ENCODE data around the gene LYRM9. TPM values are rescaled to one million over a fixed set of nuclear protein-coding genes. Genes with fewer than 3 reads are reported as not detected.
"Not testable (repeated sequence)": the region's sequence is repeated elsewhere in the genome, so short reads cannot be mapped to it uniquely, and the experiment has no call there.

The LYRM9 gene
- total RNA-seq, 1 donor from 2014 or later = 8.3 TPM

- DNase-seq = no peak
- H3K4me3 ChIP-seq = peak overlapping the region; percentile 77
- no peaks in the 10 kb centered on the region for H3K9me3 ChIP-seq (replicated peaks)
- H3K27ac ChIP-seq (replicated peaks) = peak overlapping the region; percentile 91
- intact Hi-C loops (cut with micrococcal nuclease) = loop anchor here (5.0 kb wide), 1 partner anchor 90 kb away; the partner anchor contains the start of gene NOS2
- H3K27me3 ChIP-seq (ENCODE audit: low read depth) = no peaks in the 10 kb centered on the region
- no peak for TF ChIP-seq CTCF (IDR thresholded peaks at IDR 0.05; ENCODE audit: borderline replicate concordance)
- H3K4me1 ChIP-seq = peaks cover 32% of the 10 kb centered on the region
- no peaks in the 10 kb centered on the region for H3K36me3 ChIP-seq
These were observed 661 bp downstream of the LYRM9 start for GRCh38 chr17:27892542-27892865.

- H3K4me1 ChIP-seq = peaks cover 32% of the 10 kb centered on the region
- intact Hi-C loops (cut with micrococcal nuclease) = loop anchor here (5.0 kb wide), 1 partner anchor 90 kb away; the partner anchor contains the start of gene NOS2
- TF ChIP-seq CTCF (IDR thresholded peaks at IDR 0.05; ENCODE audit: borderline replicate concordance) = no peak
- DNase-seq = no peak
- H3K4me3 ChIP-seq = no peak overlapping the region
- H3K27ac ChIP-seq (replicated peaks) = no peak overlapping the region
- H3K36me3 ChIP-seq = no peaks in the 10 kb centered on the region
- H3K27me3 ChIP-seq (ENCODE audit: low read depth) = no peaks in the 10 kb centered on the region
- H3K9me3 ChIP-seq (replicated peaks) = no peaks in the 10 kb centered on the region
These were observed 1.3 kb downstream of the LYRM9 start for GRCh38 chr17:27891841-27892240.

GRCh38 chr17:27889711-27890251 lies 3.4 kb downstream of the LYRM9 start:
- Histone ChIP-seq H3K9me3 (replicated peaks) (no peaks in the 10 kb centered on the region), H3K36me3 (no peaks in the 10 kb centered on the region), H3K4me3 (no peak overlapping the region), H3K27ac (replicated peaks) (no peak overlapping the region), H3K4me1 (peaks cover 32% of the 10 kb centered on the region), H3K27me3 (ENCODE audit: low read depth) (no peaks in the 10 kb centered on the region)
- no peak for DNase-seq
- intact Hi-C loops (cut with micrococcal nuclease) = loop anchor here (5.0 kb wide), 1 partner anchor 87 kb away; the partner anchor contains the start of gene NOS2
- no peak for TF ChIP-seq CTCF (IDR thresholded peaks at IDR 0.05; ENCODE audit: borderline replicate concordance)

GRCh38 chr17:27888945-27889344 lies 4.2 kb downstream of the LYRM9 start:
- H3K4me1 ChIP-seq = peaks cover 27% of the 10 kb centered on the region
- no peak for TF ChIP-seq CTCF (IDR thresholded peaks at IDR 0.05; ENCODE audit: borderline replicate concordance)
- intact Hi-C loops (cut with micrococcal nuclease) = no loop called here
- no peak for DNase-seq
- no peaks in the 10 kb centered on the region for H3K36me3 ChIP-seq
- no peak overlapping the region for H3K4me3 ChIP-seq
- no peaks in the 10 kb centered on the region for H3K9me3 ChIP-seq (replicated peaks)
- H3K27ac ChIP-seq (replicated peaks) = no peak overlapping the region
- no peaks in the 10 kb centered on the region for H3K27me3 ChIP-seq (ENCODE audit: low read depth)

- no peak overlapping the region for H3K27ac ChIP-seq (replicated peaks)
- no peaks in the 10 kb centered on the region for H3K27me3 ChIP-seq (ENCODE audit: low read depth)
- no peaks in the 10 kb centered on the region for H3K36me3 ChIP-seq
- no peak for DNase-seq
- TF ChIP-seq CTCF (IDR thresholded peaks at IDR 0.05; ENCODE audit: borderline replicate concordance) = no peak
- peaks cover 21% of the 10 kb centered on the region for H3K4me1 ChIP-seq
- no peaks in the 10 kb centered on the region for H3K9me3 ChIP-seq (replicated peaks)
- intact Hi-C loops (cut with micrococcal nuclease) = no loop called here
- H3K4me3 ChIP-seq = no peak overlapping the region
These were observed 5.1 kb downstream of the LYRM9 start for GRCh38 chr17:27888067-27888466.

GRCh38 chr17:27886348-27886906 lies 6.7 kb downstream of the LYRM9 start:
- intact Hi-C loops (cut with micrococcal nuclease); DNase-seq; H3K27me3 ChIP-seq (ENCODE audit: low read depth); H3K9me3 ChIP-seq (replicated peaks); H3K27ac ChIP-seq (replicated peaks); H3K4me3 ChIP-seq; H3K36me3 ChIP-seq: not testable (repeated sequence)
- peaks cover 19% of the 10 kb centered on the region for H3K4me1 ChIP-seq

Measured in left ventricle myocardium inferior (tissue), 1 donor.